Measurements from ENCODE around the gene SULF2.
A peak's percentile ranks its signal among the peaks of the same experiment; 100 is the strongest.

Gene SULF2

DNA sequence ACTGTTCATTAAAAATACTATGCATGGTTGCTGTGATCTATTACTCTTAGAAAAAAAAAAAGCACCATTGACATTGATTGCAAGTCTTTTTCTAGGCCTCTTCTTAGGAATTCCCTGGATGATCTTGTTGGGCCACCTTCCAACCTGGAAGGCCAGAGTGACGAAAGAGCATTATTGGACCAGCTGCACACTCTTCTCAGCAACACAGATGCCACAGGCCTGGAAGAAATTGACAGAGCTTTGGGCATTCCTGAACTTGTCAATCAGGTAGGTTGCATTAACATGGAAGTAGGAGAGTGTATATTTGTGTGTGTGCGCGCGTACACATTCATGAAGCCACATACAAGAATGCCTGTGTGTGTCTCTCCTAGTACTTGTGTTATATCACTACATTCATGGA, 143.2 kb downstream of the SULF2 start:
- DNase-seq: no peak

- no peak for DNase-seq
Measured at GRCh38 chr20:47638851-47639250, 146.4 kb downstream of the SULF2 start.

DNA sequence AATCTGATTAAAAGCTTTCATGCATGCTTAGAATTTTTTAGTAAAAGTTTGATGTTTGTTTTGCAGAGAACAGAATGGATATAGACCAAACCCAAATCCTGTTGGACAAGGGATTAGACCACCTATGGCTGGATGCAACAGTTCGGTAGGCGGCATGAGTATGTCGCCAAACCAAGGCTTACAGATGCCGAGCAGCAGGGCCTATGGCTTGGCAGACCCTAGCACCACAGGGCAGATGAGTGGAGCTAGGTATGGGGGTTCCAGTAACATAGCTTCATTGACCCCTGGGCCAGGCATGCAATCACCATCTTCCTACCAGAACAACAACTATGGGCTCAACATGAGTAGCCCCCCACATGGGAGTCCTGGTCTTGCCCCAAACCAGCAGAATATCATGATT, 150.0 kb downstream of the SULF2 start:
- no peak for DNase-seq

- DNase-seq: no peak
Measured at GRCh38 chr20:47631078-47631477, 154.2 kb downstream of the SULF2 start.

DNA sequence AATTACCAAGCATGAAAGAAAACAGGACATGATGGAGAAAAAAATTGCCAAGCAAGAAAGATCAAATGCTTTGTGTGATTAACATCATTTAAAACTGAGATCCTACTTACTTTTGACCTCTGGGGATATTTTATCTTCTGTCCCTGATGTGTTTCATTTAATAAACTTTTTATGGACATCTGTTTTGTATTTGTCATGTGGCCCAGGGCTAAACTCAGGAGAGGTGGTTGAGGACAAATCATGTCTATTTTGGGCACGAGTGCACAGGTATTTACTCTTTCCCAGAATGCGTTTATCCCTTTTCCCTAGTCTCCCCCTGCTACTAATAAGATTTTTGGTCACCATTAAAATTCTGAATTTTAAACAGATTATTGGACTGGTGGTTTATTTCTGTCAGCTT, 155.4 kb downstream of the SULF2 start:
- DNase-seq: no peak

DNA sequence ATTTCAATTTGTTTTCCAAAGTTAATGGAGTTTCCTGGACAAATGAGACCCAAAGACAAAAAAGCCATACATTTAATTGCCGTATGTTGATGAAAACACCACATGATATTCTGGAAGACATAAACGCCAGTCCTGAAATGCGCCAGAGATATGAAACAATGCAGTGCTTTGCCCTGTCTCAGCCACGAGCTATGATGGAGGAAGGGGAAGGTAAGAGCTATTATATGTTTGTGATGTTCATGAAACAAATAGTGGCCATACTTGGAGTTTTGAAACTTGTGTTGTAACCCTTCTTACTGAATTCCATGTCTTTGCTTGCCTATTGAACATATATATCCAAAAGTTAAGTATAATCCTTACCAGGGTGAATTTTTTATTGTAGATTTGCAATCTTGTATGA, 157.7 kb downstream of the SULF2 start:
- no peak for DNase-seq

DNA sequence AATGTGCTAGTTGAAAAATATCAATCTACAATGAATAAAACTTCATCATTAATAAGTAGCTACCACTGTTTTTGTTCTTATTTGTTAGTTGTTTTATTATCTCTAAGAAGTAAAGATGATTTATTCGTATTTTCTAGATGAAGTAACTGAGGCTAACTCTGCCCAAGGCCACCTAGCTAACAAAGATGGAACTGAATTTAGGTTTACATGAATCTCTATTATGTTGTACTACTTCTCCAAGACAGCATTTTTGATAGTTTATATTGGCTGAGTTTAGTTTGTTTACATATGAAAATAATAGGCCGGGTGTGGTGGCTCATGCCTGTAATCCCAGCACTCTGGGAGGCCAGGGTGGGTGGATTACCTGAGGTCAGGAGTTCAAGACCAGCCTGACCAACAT, 162.1 kb downstream of the SULF2 start:
- DNase-seq: no peak

DNA sequence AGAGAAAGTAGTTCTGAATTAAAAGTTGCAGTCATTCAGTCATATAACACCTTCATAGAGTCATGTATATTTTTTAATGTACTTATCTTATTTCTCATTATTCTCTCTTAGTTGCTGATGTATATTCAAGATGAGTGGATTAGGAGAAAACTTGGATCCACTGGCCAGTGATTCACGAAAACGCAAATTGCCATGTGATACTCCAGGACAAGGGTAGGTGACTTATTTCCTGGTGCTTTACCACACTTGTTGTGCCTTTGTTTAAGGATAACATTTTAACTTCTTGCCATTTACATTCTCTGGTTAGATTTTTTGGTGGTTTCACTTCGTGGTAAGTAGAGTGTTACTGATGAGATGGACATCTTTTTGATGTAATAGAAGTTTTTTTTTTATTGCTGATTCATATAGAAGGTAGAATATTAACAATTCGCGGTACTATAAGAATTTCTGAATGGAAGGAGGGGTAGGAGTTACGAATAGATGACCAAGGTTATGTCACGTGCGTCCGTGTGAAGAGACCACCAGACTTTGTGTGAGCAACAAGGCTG, 163.1 kb downstream of the SULF2 start:
- DNase-seq: no peak

DNA sequence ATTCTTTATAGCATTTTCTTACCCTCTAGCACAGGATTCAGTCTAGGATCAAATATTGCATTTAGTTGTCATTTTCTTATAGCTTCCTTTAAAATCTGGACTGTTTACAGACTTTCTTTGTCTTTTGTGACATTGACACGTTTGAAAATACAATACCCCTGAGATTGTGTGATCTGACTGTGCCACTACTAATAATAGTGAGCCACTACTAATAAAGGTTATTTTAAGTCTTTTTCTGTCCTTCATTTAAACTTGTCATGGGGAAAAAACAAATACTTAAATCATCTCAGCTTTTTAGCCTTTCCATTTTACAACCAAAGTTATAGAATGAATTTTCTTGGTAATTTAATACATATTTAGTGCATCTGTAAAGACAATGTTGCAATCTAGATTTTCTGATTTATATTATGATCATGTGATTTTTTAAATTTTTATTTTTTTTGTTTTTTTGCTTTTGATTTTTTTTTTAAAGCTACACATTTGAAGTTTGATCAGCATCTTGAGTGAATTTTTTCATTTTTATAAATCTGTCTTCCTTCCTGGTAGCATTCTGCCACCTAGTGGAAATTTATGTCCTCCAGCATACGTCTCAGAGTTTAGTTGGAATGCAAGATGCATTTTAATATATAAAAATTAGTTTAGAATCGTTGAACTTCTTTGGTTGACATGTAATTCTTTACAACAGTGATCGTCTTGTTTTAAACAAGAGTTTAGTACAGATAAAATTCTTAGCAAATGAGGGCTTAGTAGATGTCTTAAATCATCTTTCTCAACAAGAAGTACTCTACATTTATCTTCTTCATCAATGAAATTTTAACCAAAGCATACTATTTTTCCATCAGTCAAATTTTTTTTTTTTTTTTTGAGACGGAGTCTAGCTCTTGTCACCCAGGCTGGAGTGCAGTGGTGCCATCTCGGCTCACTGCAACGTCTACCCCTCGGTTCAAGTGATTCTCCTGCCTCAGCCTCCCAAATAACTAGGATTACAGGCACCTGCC, 164.2 kb downstream of the SULF2 start:
- DNase-seq: no peak

DNA sequence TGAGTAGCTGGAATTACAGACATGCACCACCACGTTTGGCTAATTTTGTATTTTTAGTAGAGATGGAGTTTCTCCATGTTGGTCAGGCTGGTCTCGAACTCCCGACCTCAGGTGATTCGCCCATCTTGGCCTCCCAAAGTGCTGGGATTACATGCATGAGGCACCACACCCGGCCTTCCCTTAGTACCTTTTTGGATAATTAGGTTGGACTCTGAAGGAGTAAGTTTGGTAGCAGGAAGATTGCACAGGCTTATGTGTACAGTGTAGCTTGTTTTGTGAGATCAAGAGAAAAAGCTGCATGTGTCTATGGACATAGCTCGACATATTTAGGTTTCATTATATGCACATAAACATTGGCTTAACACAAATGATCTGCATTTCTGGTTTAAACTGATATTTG, 166.8 kb downstream of the SULF2 start:
- no peak for DNase-seq

GRCh38 chr20:47614703-47615309, 170.5 kb downstream of the SULF2 start:
- no peak for DNase-seq

GRCh38 chr20:47612670-47613069, 172.6 kb downstream of the SULF2 start:
- DNase-seq: no peak

DNA sequence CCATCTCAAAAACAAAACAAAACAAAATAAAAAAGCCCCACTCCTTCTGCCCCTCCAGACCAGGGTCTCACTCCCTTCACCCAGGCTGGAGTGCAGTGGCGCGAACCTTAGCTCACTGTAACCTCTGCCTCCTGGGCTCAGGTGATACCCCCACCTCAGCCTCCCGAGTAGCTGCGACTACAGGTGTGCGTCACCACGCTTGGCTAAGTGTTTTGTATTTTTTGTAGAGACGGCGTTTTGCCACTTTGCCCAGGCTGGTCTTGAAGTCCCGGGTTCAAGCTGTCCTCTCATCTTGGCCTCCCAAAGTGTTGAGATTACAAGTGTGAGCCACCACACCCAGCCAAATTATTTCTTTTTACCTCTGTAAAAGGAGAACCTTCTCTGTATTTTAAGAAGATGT, 173.5 kb downstream of the SULF2 start:
- no peak for DNase-seq

DNA sequence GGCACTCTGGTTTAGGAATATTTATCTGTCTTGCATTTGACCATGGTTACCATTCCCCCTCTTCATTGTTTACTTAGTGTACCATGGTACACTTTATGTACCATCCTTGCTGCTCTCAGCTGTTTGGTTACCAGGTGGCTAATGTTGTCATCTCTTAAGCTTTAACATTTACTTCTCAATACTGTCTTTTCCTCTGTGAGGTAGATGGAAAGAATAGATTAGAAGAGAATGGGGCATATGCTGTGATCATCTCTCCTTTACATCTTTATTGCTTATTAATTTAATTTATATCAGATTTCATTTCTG, 174.4 kb downstream of the SULF2 start:
- no peak for DNase-seq

DNA sequence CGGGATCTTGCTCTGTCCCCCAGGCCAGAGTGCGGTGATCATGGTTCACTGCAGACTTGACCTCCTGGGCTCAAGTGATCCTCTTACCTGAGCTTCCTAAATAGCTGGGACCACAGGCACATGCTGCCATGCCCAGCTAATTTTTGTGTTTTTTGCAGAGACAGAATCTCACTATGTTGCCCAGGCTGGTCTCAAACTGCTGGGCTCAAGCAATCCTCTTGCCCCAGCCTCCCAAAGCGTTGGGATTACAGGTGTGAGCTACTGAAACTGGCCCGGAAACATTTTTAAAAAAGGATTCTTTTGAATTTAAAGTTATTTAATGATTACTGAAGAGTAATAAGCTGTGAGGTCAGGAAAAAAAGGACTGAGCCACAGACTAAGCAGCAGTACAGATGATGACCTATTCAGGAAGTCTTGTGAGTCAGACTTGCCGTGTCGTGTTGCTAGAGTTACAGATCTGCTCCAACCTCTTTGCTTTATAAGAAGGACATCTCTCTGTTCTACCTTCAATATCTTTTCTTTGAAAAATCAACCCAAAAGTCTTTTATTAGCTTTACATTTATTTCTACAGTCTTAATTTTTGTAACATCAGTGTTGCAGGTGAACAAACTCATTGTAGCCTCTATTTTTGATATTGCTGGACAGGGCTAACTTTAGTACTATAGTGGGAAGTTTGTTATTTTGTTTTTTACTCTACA, 174.9 kb downstream of the SULF2 start:
- DNase-seq: peak; percentile 71

GRCh38 chr20:47609001-47609400, 176.3 kb downstream of the SULF2 start:
- no peak for DNase-seq
